ENCODE data around the gene CARD9. TPM values are rescaled to one million over a fixed set of nuclear protein-coding genes. Genes with fewer than 3 reads are reported as not detected.

Gene CARD9
- total RNA-seq, 1 donor from 2014 or later = 15.0 TPM

GRCh38 chr9:136318776-136319241 is 54.7 kb downstream of the CARD9 start:
- Histone ChIP-seq H3K4me1 (no peaks in the 10 kb centered on the region), H3K27me3 (ENCODE audit: low read depth) (no peaks in the 10 kb centered on the region), H3K27ac (no peak overlapping the region), H3K4me3 (no peak overlapping the region), H3K36me3 (no peaks in the 10 kb centered on the region), H3K9me3 (peaks cover 8% of the 10 kb centered on the region)
- intact Hi-C loops (cut with DNase I) = no loop called here
- DNase-seq = no peak
- no peak for ATAC-seq
- TF ChIP-seq CTCF (IDR thresholded peaks at IDR 0.05) = no peak

GRCh38 chr9:136318111-136318775 is 55.2 kb downstream of the CARD9 start:
- H3K27me3 ChIP-seq (ENCODE audit: low read depth) = no peaks in the 10 kb centered on the region
- no peak for DNase-seq
- no peaks in the 10 kb centered on the region for H3K4me1 ChIP-seq
- no peaks in the 10 kb centered on the region for H3K36me3 ChIP-seq
- H3K27ac ChIP-seq = no peak overlapping the region
- no peak overlapping the region for H3K4me3 ChIP-seq
- intact Hi-C loops (cut with DNase I) = no loop called here
- TF ChIP-seq CTCF (IDR thresholded peaks at IDR 0.05) = no peak
- H3K9me3 ChIP-seq = peaks cover 8% of the 10 kb centered on the region
- ATAC-seq = no peak

- intact Hi-C loops (cut with DNase I) = no loop called here
These were observed 55.8 kb downstream of the CARD9 start for GRCh38 chr9:136317695-136318094.

GRCh38 chr9:136316896-136317676 is 56.4 kb downstream of the CARD9 start:
- Histone ChIP-seq H3K36me3 (no peaks in the 10 kb centered on the region), H3K4me3 (no peak overlapping the region), H3K27me3 (ENCODE audit: low read depth) (no peaks in the 10 kb centered on the region), H3K9me3 (peaks cover 8% of the 10 kb centered on the region), H3K27ac (no peak overlapping the region), H3K4me1 (no peaks in the 10 kb centered on the region)
- intact Hi-C loops (cut with DNase I) = no loop called here
- ATAC-seq = no peak
- DNase-seq = no peak
- no peak for TF ChIP-seq CTCF (IDR thresholded peaks at IDR 0.05)

More at GRCh38 chr9:136317695-136318094, 55.8 kb downstream of the CARD9 start:
- no peak overlapping the region for H3K4me3 ChIP-seq
- no peak for TF ChIP-seq CTCF (IDR thresholded peaks at IDR 0.05)
- H3K36me3 ChIP-seq = no peaks in the 10 kb centered on the region
- H3K4me1 ChIP-seq = no peaks in the 10 kb centered on the region
- H3K27ac ChIP-seq = no peak overlapping the region
- H3K9me3 ChIP-seq = peaks cover 8% of the 10 kb centered on the region
- no peaks in the 10 kb centered on the region for H3K27me3 ChIP-seq (ENCODE audit: low read depth)
- no peak for ATAC-seq
- no peak for DNase-seq

DNA sequence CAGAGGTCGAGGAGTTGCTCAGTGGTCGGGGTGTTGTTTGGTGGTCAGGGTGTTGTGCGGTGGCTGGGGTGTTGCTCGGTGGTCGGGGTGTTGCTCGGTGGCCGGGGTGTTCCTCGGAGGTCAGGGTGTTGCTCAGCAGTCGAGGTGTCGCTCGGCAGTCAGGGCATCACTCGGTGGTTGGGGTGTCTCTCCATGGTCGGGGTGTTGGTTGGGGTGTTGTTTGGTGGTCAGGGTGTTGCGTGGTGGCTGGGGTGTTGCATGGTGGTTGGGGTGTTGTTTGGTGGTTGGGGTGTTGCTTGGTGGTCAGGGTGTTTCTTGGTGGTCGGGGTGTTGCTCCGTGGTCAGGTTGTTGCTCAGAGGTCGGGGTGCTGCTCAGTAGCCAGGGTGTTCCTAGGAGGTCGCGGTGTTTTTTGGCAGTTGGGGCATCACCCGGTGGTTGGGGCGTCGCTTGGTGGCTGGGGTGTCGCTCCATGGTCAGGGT is 57.2 kb downstream of the CARD9 start:
- H3K4me3 ChIP-seq = no peak overlapping the region
- TF ChIP-seq CTCF (IDR thresholded peaks at IDR 0.05) = no peak
- no peak overlapping the region for H3K27ac ChIP-seq
- intact Hi-C loops (cut with DNase I) = no loop called here
- DNase-seq = no peak
- no peaks in the 10 kb centered on the region for H3K36me3 ChIP-seq
- ATAC-seq = no peak
- peaks cover 8% of the 10 kb centered on the region for H3K9me3 ChIP-seq
- H3K27me3 ChIP-seq (ENCODE audit: low read depth) = peaks cover 5% of the 10 kb centered on the region
- no peaks in the 10 kb centered on the region for H3K4me1 ChIP-seq
